Loucy (cell line): ENCODE measurements around the gene RARB.

ENCODE experiments used
- H2AFZ ChIP-seq: fragments of 200-600 bp; sonication (generic); 2 replicates; pipeline ENCODE4 v1.6.0; 2016; ENCODE audit warnings: antibody characterized with exemption, mild to moderate bottlenecking, low read length, moderate library complexity
- H3F3A ChIP-seq: fragments of 200-600 bp; 2 replicates; pipeline ENCODE4 v1.6.0; 2016; ENCODE audit warnings: antibody characterized with exemption, low read depth, mild to moderate bottlenecking
- H3K27me3 ChIP-seq: fragments of 200-600 bp; sonication (generic); 2 replicates; pipeline ENCODE4 v1.6.1; 2014; ENCODE audit warnings: low read length, mild to moderate bottlenecking; ENCODE audit not compliant: insufficient read depth, poor library complexity, severe bottlenecking
- H3K36me3 ChIP-seq: fragments of 200-600 bp; sonication (generic); 2 replicates; pipeline ENCODE4 v1.6.1; 2016; ENCODE audit warnings: low read length; ENCODE audit not compliant: insufficient read depth
- H3K4me1 ChIP-seq: fragments of 200-600 bp; sonication (generic); 2 replicates; pipeline ENCODE4 v1.5.1; 2014; ENCODE audit warnings: low read length, mild to moderate bottlenecking; ENCODE audit not compliant: insufficient read depth, poor library complexity, severe bottlenecking
- H3K4me2 ChIP-seq: fragments of 200-600 bp; sonication (generic); 2 replicates; pipeline ENCODE4 v1.6.0; 2014; ENCODE audit warnings: antibody characterized with exemption, low read length, low read depth, mild to moderate bottlenecking; ENCODE audit not compliant: poor library complexity, severe bottlenecking
- H3K4me3 ChIP-seq: fragments of 200-600 bp; sonication (generic); 2 replicates; pipeline ENCODE4 v1.5.1; 2014; ENCODE audit warnings: low read length, mild to moderate bottlenecking, mixed read lengths; ENCODE audit not compliant: poor library complexity, severe bottlenecking
- H3K79me2 ChIP-seq: fragments of 200-600 bp; sonication (generic); 2 replicates; pipeline ENCODE4 v1.6.1; 2014; ENCODE audit warnings: low read length; ENCODE audit not compliant: insufficient read depth
- H3K9ac ChIP-seq: fragments of 200-600 bp; sonication (generic); 2 replicates; pipeline ENCODE4 v1.6.0; 2014; ENCODE audit warnings: mild to moderate bottlenecking, low read depth, low read length, moderate library complexity; ENCODE audit not compliant: poor library complexity, severe bottlenecking
- H3K9me2 ChIP-seq: fragments of 200-600 bp; sonication (generic); replicated peaks from 2 replicates; pipeline ENCODE4 v1.6.1; 2016; ENCODE audit warnings: low read depth, low read length, mixed read lengths
- H3K9me3 ChIP-seq: fragments of 200-600 bp; sonication (generic); 2 replicates; pipeline ENCODE4 v1.6.1; 2014; ENCODE audit warnings: mild to moderate bottlenecking, antibody characterized with exemption, low read length, low read depth; ENCODE audit not compliant: insufficient read depth
- H4K20me1 ChIP-seq: fragments of 200-600 bp; sonication (generic); 2 replicates; pipeline ENCODE4 v1.6.0; 2014; ENCODE audit warnings: antibody characterized with exemption, low read length, mild to moderate bottlenecking; ENCODE audit not compliant: insufficient read depth, poor library complexity, severe bottlenecking
- CTCF ChIP-seq: fragments of 200-600 bp; sonication (generic); conservative IDR thresholded peaks from 2 replicates; pipeline ENCODE4 v1.5.1; 2014; ENCODE audit warnings: mild to moderate bottlenecking, antibody characterized with exemption, low read length
- EZH2phosphoT487 ChIP-seq: fragments of 200-600 bp; IDR thresholded peaks from 2 replicates; pipeline ENCODE4 v1.6.1; 2018; ENCODE audit warnings: antibody characterized with exemption, mild to moderate bottlenecking, moderate library complexity, borderline replicate concordance

RARB gene

DNA sequence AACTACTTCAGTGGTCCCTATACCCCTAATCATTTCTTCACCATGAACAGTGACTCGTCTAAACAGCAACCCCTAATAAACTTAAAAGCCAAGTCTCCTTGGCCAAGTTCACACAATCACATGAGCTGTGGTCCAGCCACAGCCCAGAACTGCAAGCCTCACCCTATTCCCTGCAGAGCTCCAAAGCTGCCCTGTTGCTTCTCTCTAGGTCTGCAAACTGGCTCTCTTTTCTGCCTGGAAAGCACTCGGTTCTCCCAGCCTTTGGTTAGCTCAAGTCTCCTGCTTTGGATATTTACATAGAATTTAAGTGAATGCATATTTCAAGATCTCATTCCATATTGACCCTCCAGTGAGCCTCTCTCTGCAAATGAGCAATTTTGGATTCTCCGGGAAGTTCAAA is 129.6 kb downstream of the RARB start:
- Histone ChIP-seq H2AFZ (no peak overlapping the region), H3K4me1 (no peaks in the 10 kb centered on the region), H3K9ac (no peak overlapping the region), H3K9me2 (no peaks in the 10 kb centered on the region), H3K4me2 (no peak overlapping the region), H3K36me3 (no peaks in the 10 kb centered on the region), H3K79me2 (no peaks in the 10 kb centered on the region), H4K20me1 (no peaks in the 10 kb centered on the region), H3K4me3 (no peak overlapping the region), H3K27me3 (no peaks in the 10 kb centered on the region), H3F3A (no peaks in the 10 kb centered on the region), H3K9me3 (no peaks in the 10 kb centered on the region)
- TF ChIP-seq CTCF (no peak), EZH2phosphoT487 (no peak)

- TF ChIP-seq EZH2phosphoT487 (no peak), CTCF (no peak)
- H4K20me1 ChIP-seq = no peaks in the 10 kb centered on the region
- no peaks in the 10 kb centered on the region for H3K36me3 ChIP-seq
- H3K9ac ChIP-seq = no peak overlapping the region
- no peak overlapping the region for H2AFZ ChIP-seq
- no peaks in the 10 kb centered on the region for H3F3A ChIP-seq
- no peak overlapping the region for H3K4me2 ChIP-seq
- H3K9me3 ChIP-seq = no peaks in the 10 kb centered on the region
- no peaks in the 10 kb centered on the region for H3K9me2 ChIP-seq
- H3K27me3 ChIP-seq = no peaks in the 10 kb centered on the region
- no peak overlapping the region for H3K4me3 ChIP-seq
- H3K4me1 ChIP-seq = no peaks in the 10 kb centered on the region
- H3K79me2 ChIP-seq = no peaks in the 10 kb centered on the region
Measured at GRCh38 chr3:25558121-25558520, 130.1 kb downstream of the RARB start.

GRCh38 chr3:25558796-25559195 is 130.7 kb downstream of the RARB start:
- no peak for TF ChIP-seq CTCF
- no peak for TF ChIP-seq EZH2phosphoT487
- H3K4me1 ChIP-seq = no peaks in the 10 kb centered on the region
- H2AFZ ChIP-seq = no peak overlapping the region
- H3F3A ChIP-seq = no peaks in the 10 kb centered on the region
- no peaks in the 10 kb centered on the region for H3K79me2 ChIP-seq
- no peaks in the 10 kb centered on the region for H3K27me3 ChIP-seq
- no peaks in the 10 kb centered on the region for H3K9me3 ChIP-seq
- H3K9me2 ChIP-seq = no peaks in the 10 kb centered on the region
- H3K36me3 ChIP-seq = no peaks in the 10 kb centered on the region
- H3K9ac ChIP-seq = no peak overlapping the region
- H3K4me2 ChIP-seq = no peak overlapping the region
- no peak overlapping the region for H3K4me3 ChIP-seq
- H4K20me1 ChIP-seq = no peaks in the 10 kb centered on the region
